Neural progenitor cell (in vitro differentiated cells): ENCODE results near the gene CEMIP2. TPM values are rescaled to one million over a fixed set of nuclear protein-coding genes. Genes with fewer than 3 reads are reported as not detected.

Experiments used
- DNase-seq: peaks from one replicate; pipeline ENCODE4 v3.0.0-alpha.2; 2016; ENCODE audit warnings: low spot score
- H2AFZ ChIP-seq: fragments of 200-600 bp; sonication (generic); replicated peaks from 2 replicates; pipeline ENCODE4 v1.6.1; 2016; ENCODE audit warnings: antibody characterized with exemption
- H3F3A ChIP-seq: fragments of 200-600 bp; sonication (generic); 2 replicates; pipeline ENCODE4 v1.6.1; 2016; ENCODE audit warnings: antibody characterized with exemption, low read depth
- H3K27ac ChIP-seq: fragments of 200-600 bp; sonication (generic); 2 replicates; pipeline ENCODE4 v1.5.1; 2016; ENCODE audit warnings: mild to moderate bottlenecking
- H3K27me3 ChIP-seq: fragments of 200-600 bp; sonication (generic); 2 replicates; pipeline ENCODE4 v1.6.1; 2016; ENCODE audit warnings: mild to moderate bottlenecking, moderate library complexity
- H3K36me3 ChIP-seq: fragments of 200-600 bp; sonication (generic); 2 replicates; pipeline ENCODE4 v1.5.1; 2016
- H3K4me1 ChIP-seq: fragments of 200-600 bp; sonication (generic); 2 replicates; pipeline ENCODE4 v1.6.1; 2016; ENCODE audit warnings: mixed run types
- H3K4me2 ChIP-seq: fragments of 200-600 bp; sonication (generic); 2 replicates; pipeline ENCODE4 v1.6.1; 2016
- H3K4me3 ChIP-seq: fragments of 200-600 bp; sonication (generic); 2 replicates; pipeline ENCODE4 v1.5.1; 2016
- H3K79me2 ChIP-seq: fragments of 200-600 bp; sonication (generic); 2 replicates; pipeline ENCODE4 v1.6.1; 2016; ENCODE audit warnings: low read depth
- H3K9ac ChIP-seq: fragments of 200-600 bp; sonication (generic); 2 replicates; pipeline ENCODE4 v1.6.1; 2016
- H3K9me3 ChIP-seq: fragments of 200-600 bp; sonication (generic); 2 replicates; pipeline ENCODE4 v1.5.1; 2016; ENCODE audit warnings: low read depth
- H4K20me1 ChIP-seq: fragments of 200-600 bp; sonication (generic); 2 replicates; pipeline ENCODE4 v1.6.1; 2016; ENCODE audit warnings: low read depth
- H3K27ac Mint-ChIP-seq: 3 replicates; pipeline ENCODE4 v1.8.0; 2021; ENCODE audit warnings: mixed read lengths
- H3K27me3 Mint-ChIP-seq: 2 replicates; pipeline ENCODE4 v1.8.0; 2022; ENCODE audit warnings: low read depth, mild to moderate bottlenecking, inconsistent platforms, moderate library complexity, mixed read lengths; ENCODE audit not compliant: insufficient read depth
- H3K36me3 Mint-ChIP-seq: 3 replicates; pipeline ENCODE4 v1.8.0; 2021; ENCODE audit warnings: mixed read lengths
- H3K4me1 Mint-ChIP-seq: 3 replicates; pipeline ENCODE4 v1.8.0; 2021; ENCODE audit warnings: mixed read lengths
- H3K4me3 Mint-ChIP-seq: 3 replicates; pipeline ENCODE4 v1.8.0; 2021; ENCODE audit warnings: mild to moderate bottlenecking, moderate library complexity, mixed read lengths
- H3K9me3 Mint-ChIP-seq: 3 replicates; pipeline ENCODE4 v1.8.0; 2020; ENCODE audit warnings: mixed read lengths
- CTCF ChIP-seq: fragments of 200-600 bp; sonication (generic); IDR thresholded peaks from 2 replicates; pipeline ENCODE4 v1.5.1; 2017; ENCODE audit warnings: antibody characterized with exemption, mild to moderate bottlenecking
- EZH2 ChIP-seq: fragments of 200-600 bp; sonication (generic); IDR thresholded peaks from 2 replicates; pipeline ENCODE4 v1.6.1; 2017; ENCODE audit warnings: antibody characterized with exemption, mild to moderate bottlenecking, moderate library complexity
- EZH2phosphoT487 ChIP-seq: fragments of 200-600 bp; sonication (generic); IDR thresholded peaks from 2 replicates; pipeline ENCODE4 v1.6.1; 2017; ENCODE audit warnings: antibody characterized with exemption
- total RNA-seq: library from RNA; depleted of rRNA; stranded (reverse); fragments of >200 nt; gene quantifications from 2 replicates; pipeline ENCODE4 v1.2.3, GENCODE V29; 2015; ENCODE audit warnings: low replicate concordance

CEMIP2 gene
- total RNA-seq, result 185 and 218 TPM in 2 replicates

DNA sequence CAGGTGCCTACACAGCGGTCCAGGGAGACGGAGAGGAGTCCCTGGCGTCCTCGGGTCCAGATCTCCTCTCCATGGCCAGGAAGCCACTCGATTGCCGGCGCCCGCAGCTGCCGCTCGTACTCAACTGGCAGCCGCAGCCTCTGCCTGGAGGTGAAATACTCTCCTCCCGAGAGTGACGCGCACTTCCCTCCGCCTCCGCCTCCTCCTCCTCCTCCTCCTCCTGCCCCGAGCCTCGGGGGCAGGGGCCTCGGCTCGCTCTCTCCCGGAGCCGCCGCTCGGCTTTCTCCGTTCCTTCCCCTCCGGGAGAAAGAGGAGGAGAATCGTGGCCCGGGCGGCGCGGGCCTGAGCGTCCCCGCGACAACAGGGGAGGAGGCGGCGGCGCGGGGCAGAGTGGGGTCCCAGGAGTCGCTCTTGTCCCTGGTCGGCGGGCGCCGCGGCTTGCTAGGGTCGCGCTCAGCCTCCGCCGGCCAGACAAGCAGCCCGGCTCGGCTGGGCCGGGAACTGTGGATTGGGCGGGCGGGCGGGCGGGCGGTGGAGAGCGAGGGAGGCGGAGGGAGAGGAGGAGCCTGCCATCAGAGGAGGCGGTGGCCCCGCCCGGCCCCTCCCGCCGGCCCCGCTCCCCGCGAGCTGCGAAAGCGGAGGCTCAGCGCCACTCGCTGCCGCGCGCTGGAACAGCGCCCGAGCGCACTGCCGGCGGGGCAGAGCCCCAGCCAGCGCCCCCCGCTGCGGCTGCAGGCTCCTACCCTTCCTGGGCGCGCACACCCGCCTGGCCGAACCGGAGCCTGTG is at the start of gene CEMIP2:
TSS of gene CEMIP2 (minus strand) at position 126 of the 787 bp plus-strand sequence. CDS start 18,140 bp downstream, outside the sequence.
- Histone ChIP-seq H3K9me3 (no peaks in the 10 kb centered on the region), H3K79me2 (peaks cover 51% of the 10 kb centered on the region), H3K27me3 (peaks cover 14% of the 10 kb centered on the region), H3K4me1 (peaks cover 25% of the 10 kb centered on the region), H4K20me1 (peaks cover 43% of the 10 kb centered on the region), H2AFZ (peak within 1 kb of the TSS; percentile 4), H3K4me3 (peak within 1 kb of the TSS; percentile 92), H3F3A (peaks cover 27% of the 10 kb centered on the region), H3K4me2 (peak within 1 kb of the TSS; percentile 96), H3K9ac (peak within 1 kb of the TSS; percentile 90), H3K27ac (peak within 1 kb of the TSS; percentile 98), H3K36me3 (no peaks in the 10 kb centered on the region)
- DNase-seq, result peak; percentile 96
- TF ChIP-seq EZH2phosphoT487 (no peak), CTCF (peak; percentile 42)
- peak within 1 kb of the TSS; percentile 98 for H3K27ac Mint-ChIP-seq
- H3K9me3 Mint-ChIP-seq, result no peaks in the 10 kb centered on the region
- H3K4me1 Mint-ChIP-seq, result peaks cover 34% of the 10 kb centered on the region
- peaks cover 10% of the 10 kb centered on the region for H3K27me3 Mint-ChIP-seq
- H3K4me3 Mint-ChIP-seq, result peak within 1 kb of the TSS; percentile 99
- H3K36me3 Mint-ChIP-seq, result no peaks in the 10 kb centered on the region

- H3K36me3 ChIP-seq, result no peaks in the 10 kb centered on the region
- no peak for TF ChIP-seq EZH2phosphoT487
- no peak for TF ChIP-seq EZH2
- TF ChIP-seq CTCF, result no peak
- Mint-ChIP-seq H3K4me3 (no peak overlapping the region), H3K27ac (no peak overlapping the region), H3K9me3 (no peaks in the 10 kb centered on the region), H3K36me3 (no peaks in the 10 kb centered on the region), H3K4me1 (peaks cover 7% of the 10 kb centered on the region), H3K27me3 (no peaks in the 10 kb centered on the region)
- no peak overlapping the region for H3K9ac ChIP-seq
- peak; percentile 7 for DNase-seq
- H3K27ac ChIP-seq, result no peak overlapping the region
- H3K9me3 ChIP-seq, result no peaks in the 10 kb centered on the region
- H3K4me3 ChIP-seq, result no peak overlapping the region
- no peaks in the 10 kb centered on the region for H3F3A ChIP-seq
- no peaks in the 10 kb centered on the region for H3K27me3 ChIP-seq
- peak overlapping the region; percentile 76 for H2AFZ ChIP-seq
- H3K4me1 ChIP-seq, result peaks cover 8% of the 10 kb centered on the region
- H3K4me2 ChIP-seq, result peak overlapping the region; percentile 27
- H3K79me2 ChIP-seq, result no peaks in the 10 kb centered on the region
- no peaks in the 10 kb centered on the region for H4K20me1 ChIP-seq
Observed at GRCh38 chr9:71816916-71817451, 48.7 kb upstream of the CEMIP2 start.

DNA sequence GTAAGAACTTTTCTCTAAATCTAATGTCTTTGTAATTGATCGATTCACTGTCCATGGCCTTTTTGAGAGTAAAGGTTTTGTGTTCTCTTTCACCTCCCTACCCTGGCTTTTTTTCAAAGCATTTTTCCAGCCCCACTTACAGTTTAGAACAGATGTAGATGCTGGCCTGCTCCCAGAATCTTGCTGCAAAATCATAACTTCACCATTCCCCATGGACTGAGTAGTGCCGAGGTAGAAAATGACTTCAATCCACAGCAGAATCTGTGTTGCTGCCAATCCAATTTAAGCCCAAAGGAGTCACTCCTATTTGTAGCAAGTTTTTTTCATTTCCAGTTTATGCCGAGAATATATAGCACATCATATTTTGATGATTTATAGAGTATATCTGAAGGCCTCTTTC is 46.5 kb upstream of the CEMIP2 start:
- Histone ChIP-seq H3K79me2 (no peaks in the 10 kb centered on the region), H4K20me1 (no peaks in the 10 kb centered on the region), H3K27ac (no peak overlapping the region), H3K9ac (no peak overlapping the region), H2AFZ (no peak overlapping the region), H3K4me3 (no peak overlapping the region), H3K36me3 (no peaks in the 10 kb centered on the region), H3K27me3 (no peaks in the 10 kb centered on the region), H3K9me3 (no peaks in the 10 kb centered on the region), H3K4me2 (no peak overlapping the region), H3F3A (no peaks in the 10 kb centered on the region), H3K4me1 (peaks cover 8% of the 10 kb centered on the region)
- Mint-ChIP-seq H3K36me3 (no peaks in the 10 kb centered on the region), H3K9me3 (no peaks in the 10 kb centered on the region), H3K27me3 (no peaks in the 10 kb centered on the region), H3K4me1 (peaks cover 7% of the 10 kb centered on the region), H3K4me3 (no peak overlapping the region), H3K27ac (no peak overlapping the region)
- no peak for TF ChIP-seq CTCF
- TF ChIP-seq EZH2, result no peak
- TF ChIP-seq EZH2phosphoT487, result no peak
- DNase-seq, result no peak
